CD14-positive monocyte (primary cell): ENCODE results near the gene TJP2. TPM values are rescaled to one million over a fixed set of nuclear protein-coding genes. Genes with fewer than 3 reads are reported as not detected.

ENCODE experiments used
- DNase-seq, 3 donors: peaks; one replicate each; pipeline ENCODE4 v3.0.0-alpha.2; 2011 to 2022
- H2AFZ ChIP-seq: 2 replicates; pipeline ENCODE4 v1.6.0; 2012; ENCODE audit warnings: mild to moderate bottlenecking, low read depth, low read length, inconsistent platforms; ENCODE audit not compliant: insufficient read depth, poor library complexity, severe bottlenecking
- H3K27ac ChIP-seq, 2 donors: 1 replicate in 1 of 2; 2 replicates in 1 of 2; pipeline ENCODE4 v1.5.1; 2012 to 2013; ENCODE audit warnings: low read length in 2 of 2, control low read depth in 1 of 2, inconsistent platforms in 1 of 2, low read depth in 1 of 2, mild to moderate bottlenecking in 1 of 2
- H3K27me3 ChIP-seq, 2 donors: one replicate each; pipeline versions ENCODE4 v1.6.0 to v1.6.1; 2011 to 2013; ENCODE audit warnings: low read length in 2 of 2; ENCODE audit not compliant: control insufficient read depth in 2 of 2, insufficient read depth in 2 of 2
- H3K36me3 ChIP-seq, 2 donors: replicated peaks in 1 of 2; 1 replicate in 1 of 2; 2 replicates in 1 of 2; pipeline versions ENCODE4 v1.5.1 to v1.6.1; 2012 to 2013; ENCODE audit warnings: low read length in 2 of 2, control low read depth in 1 of 2, inconsistent platforms in 1 of 2, mild to moderate bottlenecking in 1 of 2; ENCODE audit not compliant: insufficient read depth in 2 of 2, control insufficient read depth in 1 of 2
- H3K4me1 ChIP-seq, 2 donors: 1 replicate in 1 of 2; 2 replicates in 1 of 2; pipeline versions ENCODE4 v1.5.1 to v1.6.1; 2012 to 2013; ENCODE audit warnings: low read length in 2 of 2, control low read depth in 1 of 2, inconsistent platforms in 1 of 2, mild to moderate bottlenecking in 1 of 2, moderate library complexity in 1 of 2; ENCODE audit not compliant: insufficient read depth in 2 of 2, control insufficient read depth in 1 of 2
- H3K4me2 ChIP-seq: replicated peaks from 2 replicates; pipeline ENCODE3; 2012; ENCODE audit warnings: low read length, moderate library complexity, mild to moderate bottlenecking; ENCODE audit not compliant: poor library complexity, severe bottlenecking; ENCODE audit errors: extremely low read depth
- H3K4me3 ChIP-seq, 3 experiments: fragments of 200-600 bp in 1 of 3; sonication (generic) in 1 of 3; replicated peaks in 1 of 3; 1 replicate in 2 of 3; 2 replicates in 1 of 3; pipeline ENCODE4 v1.5.1; 2011 to 2013; ENCODE audit warnings: low read length in 3 of 3, mild to moderate bottlenecking in 3 of 3, control low read depth in 2 of 3, low read depth in 2 of 3, inconsistent platforms in 1 of 3, moderate library complexity in 1 of 3
- H3K79me2 ChIP-seq: 2 replicates; pipeline ENCODE4 v1.6.0; 2012; ENCODE audit warnings: mild to moderate bottlenecking, control low read depth, inconsistent platforms, low read length, moderate library complexity; ENCODE audit not compliant: insufficient read depth
- H3K9ac ChIP-seq: 2 replicates; pipeline ENCODE4 v1.6.0; 2017; ENCODE audit warnings: low read length, mild to moderate bottlenecking; ENCODE audit not compliant: insufficient read depth, poor library complexity, severe bottlenecking
- H3K9me3 ChIP-seq, 2 donors: replicated peaks in 1 of 2; 1 replicate in 1 of 2; 2 replicates in 1 of 2; pipeline versions ENCODE4 v1.5.1 to v1.6.1; 2012 to 2013; ENCODE audit warnings: low read length in 2 of 2, control low read depth in 1 of 2; ENCODE audit not compliant: control insufficient read depth in 1 of 2, insufficient read depth in 1 of 2
- H4K20me1 ChIP-seq: 2 replicates; pipeline ENCODE4 v1.6.0; 2012; ENCODE audit warnings: mild to moderate bottlenecking, low read length, control low read depth, moderate library complexity; ENCODE audit not compliant: insufficient read depth
- H3K27ac Mint-ChIP-seq, 7 donors: one replicate each; pipeline ENCODE4 v1.8.0; 2020; ENCODE audit warnings: mild to moderate bottlenecking in 7 of 7, mixed read lengths in 7 of 7, moderate library complexity in 6 of 7, inconsistent platforms in 2 of 7
- H3K27me3 Mint-ChIP-seq, 3 donors: one replicate each; pipeline ENCODE4 v1.8.0; 2021 to 2022; ENCODE audit warnings: low read depth in 3 of 3, mild to moderate bottlenecking in 3 of 3, mixed read lengths in 3 of 3, moderate library complexity in 3 of 3, inconsistent platforms in 1 of 3
- H3K36me3 Mint-ChIP-seq, 2 donors: one replicate each; pipeline ENCODE4 v1.8.0; 2020; ENCODE audit warnings: mixed read lengths in 2 of 2, inconsistent platforms in 1 of 2, mild to moderate bottlenecking in 1 of 2
- H3K4me1 Mint-ChIP-seq: one replicate; pipeline ENCODE4 v1.8.0; 2020; ENCODE audit warnings: mild to moderate bottlenecking, mixed read lengths
- H3K4me3 Mint-ChIP-seq, 2 donors: one replicate each; pipeline ENCODE4 v1.8.0; 2020; ENCODE audit warnings: mild to moderate bottlenecking in 2 of 2, mixed read lengths in 2 of 2, moderate library complexity in 1 of 2
- H3K9me3 Mint-ChIP-seq, 7 donors: one replicate each; pipeline ENCODE4 v1.8.0; 2020 to 2022; ENCODE audit warnings: mixed read lengths in 7 of 7, mild to moderate bottlenecking in 6 of 7, moderate library complexity in 6 of 7, inconsistent platforms in 2 of 7
- CTCF ChIP-seq: fragments of 200-600 bp; IDR thresholded peaks from one replicate; pipeline ENCODE4 v1.8.0; 2022; ENCODE audit warnings: antibody characterized with exemption, mild to moderate bottlenecking
- WGBS: methylation state at CpG from one replicate; pipeline ENCODE4 v1.1.5; 2013; ENCODE audit warnings: missing lambda C conversion rate; ENCODE audit not compliant: insufficient coverage; 5-methylcytosine and 5-hydroxymethylcytosine counted together
- intact Hi-C, 2 donors: fragments of 100-400 bp; cut with micrococcal nuclease; formaldehyde crosslinking; loops; one replicate each; pipeline versions ENCODE4 v1.15.0 to v1.15.1; 2023
- polyA plus RNA-seq, 3 donors: library from polyadenylated mRNA; depleted of rRNA in 1 of 3; unstranded in 2 of 3; stranded (reverse) in 1 of 3; fragments of 300-500 nt in 2 of 3; fragments of >200 nt in 1 of 3; fragmentation: Illumina TruSeq in 2 of 3; gene quantifications; 1 replicate in 2 of 3; 2 replicates in 1 of 3; pipeline ENCODE4 v1.2.3, GENCODE V29; 2012 to 2021

The TJP2 gene
- polyA plus RNA-seq, 3 donors, result 8.0 to 17.8 (median 13.8) TPM

DNA sequence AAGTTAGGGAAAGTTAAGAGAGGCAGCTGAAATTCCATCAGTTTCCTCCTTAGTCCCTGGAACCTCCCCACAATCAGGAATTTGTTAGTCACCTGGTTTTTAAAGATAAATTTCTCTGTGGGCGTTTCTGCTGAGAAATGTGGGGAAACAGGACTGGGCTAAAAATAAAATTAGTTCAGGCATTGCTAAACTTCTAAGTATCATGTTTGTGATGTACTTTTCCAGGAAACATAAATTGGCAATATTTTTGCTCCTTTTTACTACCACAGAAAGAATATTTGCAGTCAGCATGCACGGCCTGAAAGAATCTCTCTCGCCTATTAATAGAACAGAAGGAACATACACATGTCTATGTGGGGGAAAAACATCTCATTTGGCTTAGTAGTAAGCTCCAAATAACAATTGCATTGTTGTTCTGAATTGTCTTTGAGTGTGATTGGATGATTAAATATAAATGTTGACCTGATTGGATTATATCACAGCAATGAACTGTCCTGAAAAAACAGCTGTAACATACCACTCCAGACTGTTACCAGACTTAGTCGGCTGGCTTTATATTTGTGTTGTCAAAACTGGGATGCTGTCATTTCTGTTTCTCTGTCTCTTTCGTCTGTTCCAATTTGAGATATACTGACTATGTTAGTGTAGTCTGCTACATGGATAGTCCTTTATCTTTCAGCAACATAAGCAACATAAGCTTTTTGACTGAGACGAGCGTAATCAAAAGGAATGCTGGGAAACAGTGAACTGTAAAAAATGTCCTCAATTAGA is 12.9 kb downstream of the TJP2 start:
- no peak overlapping the region for H3K4me2 ChIP-seq

GRCh38 chr9:69188975-69189374 is 14.9 kb downstream of the TJP2 start:
- no peak overlapping the region for H2AFZ ChIP-seq
- no peaks in the 10 kb centered on the region for H4K20me1 ChIP-seq
- H3K36me3 ChIP-seq, result no peaks in the 10 kb centered on the region
- H3K27me3 ChIP-seq, result no peaks in the 10 kb centered on the region
- Mint-ChIP-seq H3K27ac (no peak overlapping the region), H3K4me1 (peaks cover 12% of the 10 kb centered on the region), H3K4me3 (no peak overlapping the region), H3K36me3 (peaks cover 4 to 14% of the 10 kb centered on the region in 2 donors), H3K27me3 (no peaks in the 10 kb centered on the region), H3K9me3 (no peaks in the 10 kb centered on the region)
- H3K27ac ChIP-seq, result no peak overlapping the region
- no peak overlapping the region for H3K4me2 ChIP-seq
- H3K9ac ChIP-seq, result no peak overlapping the region
- H3K4me3 ChIP-seq, result no peak overlapping the region
- TF ChIP-seq CTCF, result no peak
- peaks cover 10% of the 10 kb centered on the region for H3K79me2 ChIP-seq
- DNase-seq, result no peak
- WGBS, result 100% methylated on average over 1 of the region's 2 CpGs
- peaks cover 0 to 6% of the 10 kb centered on the region in 2 donors for H3K4me1 ChIP-seq
- intact Hi-C loops, result no loop called here
- H3K9me3 ChIP-seq, result no peaks in the 10 kb centered on the region

More for the DNA sequence above, 12.9 kb downstream of the TJP2 start:
- no peaks in the 10 kb centered on the region for H3K9me3 Mint-ChIP-seq
- TF ChIP-seq CTCF, result no peak
- Histone ChIP-seq H3K9me3 (no peaks in the 10 kb centered on the region), H3K4me3 (no peak overlapping the region), H3K27me3 (no peaks in the 10 kb centered on the region), H4K20me1 (no peaks in the 10 kb centered on the region), H3K79me2 (peaks cover 1% of the 10 kb centered on the region), H2AFZ (no peak overlapping the region), H3K36me3 (no peaks in the 10 kb centered on the region), H3K9ac (no peak overlapping the region), H3K4me1 (peaks cover 9 to 10% of the 10 kb centered on the region in 2 donors), H3K27ac (no peak overlapping the region)
- intact Hi-C loops, result no loop called here
- no peak for DNase-seq
- no peak overlapping the region for H3K4me3 Mint-ChIP-seq
- H3K36me3 Mint-ChIP-seq, result peaks cover 14 to 17% of the 10 kb centered on the region in 2 donors
- H3K4me1 Mint-ChIP-seq, result peaks cover 18% of the 10 kb centered on the region
- H3K27ac Mint-ChIP-seq, result no peak overlapping the region
- WGBS, result 90% methylated on average over 2 of the region's 7 CpGs
- no peaks in the 10 kb centered on the region for H3K27me3 Mint-ChIP-seq
